HG03196 (cell line): ENCODE data around the gene AFG1L.
"Not testable (repeated sequence)": the region's sequence is repeated elsewhere in the genome, so short reads cannot be mapped to it uniquely, and the experiment has no call there.

Source experiments
- ATAC-seq: cut with Tn5 transposase; IDR thresholded peaks from one replicate; pipeline ENCODE4 v1.9.1; 2021; ENCODE audit not compliant: unreplicated experiment

AFG1L gene

DNA sequence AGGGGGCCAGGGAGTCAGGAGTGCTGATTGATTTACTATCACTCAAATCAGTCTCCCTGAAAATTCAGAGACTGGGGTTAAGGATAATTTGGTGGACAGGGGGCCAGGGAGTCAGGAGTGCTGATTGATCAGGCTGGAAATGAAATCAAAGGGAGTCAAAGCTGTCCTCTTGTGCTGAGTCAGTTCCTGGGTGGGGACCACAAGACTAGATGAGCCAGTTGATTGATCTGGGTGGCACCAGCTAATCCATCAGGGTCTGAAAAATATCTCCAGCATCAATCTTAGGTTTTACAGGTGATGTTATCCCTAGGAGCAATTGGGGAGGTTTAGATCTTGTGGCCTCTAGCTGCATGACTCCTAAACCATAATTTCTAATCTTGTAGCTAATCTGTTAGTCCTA, 6.1 kb upstream of the AFG1L start:
- ATAC-seq: no peak

DNA sequence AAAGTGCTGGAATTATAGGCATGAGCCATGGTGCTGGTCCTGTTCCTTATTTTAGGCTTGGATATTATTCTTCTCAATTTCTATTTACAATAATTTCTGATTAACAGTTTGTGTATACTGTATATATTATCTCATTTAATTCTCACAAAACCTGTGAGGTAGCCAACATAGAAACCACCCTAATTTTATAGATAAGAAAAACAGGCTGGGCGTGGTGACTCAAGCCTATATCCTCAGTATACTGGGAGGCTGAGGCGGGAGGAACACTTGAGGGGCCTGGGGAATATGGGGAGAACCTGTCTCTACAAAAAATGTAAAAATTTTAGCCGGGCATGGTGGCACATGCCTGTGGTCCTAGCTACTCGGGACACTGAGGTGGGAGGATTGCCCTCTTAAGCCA, 3.8 kb upstream of the AFG1L start:
- ATAC-seq: no peak

DNA sequence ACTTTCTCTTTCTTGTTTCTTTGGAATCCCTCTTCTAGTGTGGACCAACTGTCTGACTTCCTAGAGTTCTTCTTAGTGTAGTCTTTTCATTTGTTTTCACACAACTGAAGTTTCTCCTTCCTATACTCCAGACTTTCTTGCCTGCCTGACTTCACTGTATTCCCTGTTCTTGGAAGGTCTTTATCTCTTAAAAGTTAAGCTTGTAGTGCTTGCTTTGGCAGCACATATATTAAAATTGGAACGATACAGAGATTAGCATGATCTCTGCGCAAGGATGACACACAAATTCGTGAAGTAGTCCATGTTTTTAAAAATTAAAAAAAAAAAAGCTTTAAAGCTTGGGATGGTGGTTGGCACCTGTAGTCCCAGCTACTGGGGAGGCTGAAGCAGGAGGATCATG, 2.3 kb upstream of the AFG1L start:
- ATAC-seq: not testable (repeated sequence)

DNA sequence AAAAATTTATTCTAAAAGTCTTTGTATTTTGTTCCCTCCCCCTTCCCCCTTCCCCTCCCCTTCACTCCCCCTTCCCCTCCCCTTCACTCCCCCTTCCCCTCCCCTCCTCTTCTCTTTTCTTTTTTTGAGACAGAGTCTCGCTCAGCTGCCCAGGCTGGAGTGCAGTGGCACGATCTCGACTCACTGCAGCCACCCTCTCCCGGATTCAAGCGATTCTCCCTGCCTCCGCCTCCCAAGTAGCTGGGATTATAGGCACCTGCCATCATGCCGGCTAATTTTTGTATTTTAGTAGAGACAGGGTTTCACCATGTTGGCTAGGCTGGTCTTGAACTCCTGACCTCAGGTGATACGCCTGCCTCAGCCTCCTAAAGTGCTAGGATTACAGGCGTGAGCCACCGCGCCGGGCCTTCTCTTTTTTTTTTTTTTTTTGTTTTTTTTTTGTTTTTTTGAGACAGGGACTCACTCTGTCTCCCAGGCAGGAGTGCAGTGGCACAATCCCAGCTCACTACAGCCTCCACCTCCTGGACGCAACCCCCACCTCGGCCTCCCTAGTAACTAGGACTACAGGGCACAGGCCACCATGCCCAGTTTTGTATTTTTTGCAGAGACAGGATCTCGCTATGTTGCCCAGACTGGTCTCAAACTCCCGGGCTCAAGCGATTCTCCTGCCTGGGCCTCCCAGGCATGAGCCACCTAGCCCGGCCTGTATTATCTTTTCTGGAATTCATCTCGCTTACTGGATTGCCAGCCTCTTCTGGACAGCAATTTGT, 1.1 kb upstream of the AFG1L start:
- ATAC-seq: no peak

- peak; percentile 10 for ATAC-seq
These were observed 542 bp upstream of the AFG1L start for GRCh38 chr6:108294297-108294726.

DNA sequence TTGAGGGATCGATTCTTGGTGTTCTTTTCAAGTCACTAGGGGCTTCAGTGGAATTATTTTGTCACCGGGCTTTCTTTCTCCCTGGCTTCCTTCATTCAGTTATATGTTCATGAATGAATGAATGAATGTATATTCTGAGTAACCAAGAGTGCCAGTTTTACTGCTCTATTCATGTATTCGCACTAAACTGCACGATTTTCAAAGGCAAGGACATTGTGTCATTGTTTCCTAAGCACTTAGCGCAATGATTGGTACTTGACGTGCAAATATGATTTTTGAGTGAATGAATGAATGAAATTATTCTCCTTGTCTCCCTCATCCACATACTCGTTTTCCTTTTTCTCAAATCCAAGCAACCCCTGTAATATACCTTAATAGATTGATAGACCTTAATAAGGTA, 822 bp downstream of the AFG1L start:
- ATAC-seq: no peak

- no peak for ATAC-seq
These were observed 7.5 kb downstream of the AFG1L start for GRCh38 chr6:108302386-108302785.

DNA sequence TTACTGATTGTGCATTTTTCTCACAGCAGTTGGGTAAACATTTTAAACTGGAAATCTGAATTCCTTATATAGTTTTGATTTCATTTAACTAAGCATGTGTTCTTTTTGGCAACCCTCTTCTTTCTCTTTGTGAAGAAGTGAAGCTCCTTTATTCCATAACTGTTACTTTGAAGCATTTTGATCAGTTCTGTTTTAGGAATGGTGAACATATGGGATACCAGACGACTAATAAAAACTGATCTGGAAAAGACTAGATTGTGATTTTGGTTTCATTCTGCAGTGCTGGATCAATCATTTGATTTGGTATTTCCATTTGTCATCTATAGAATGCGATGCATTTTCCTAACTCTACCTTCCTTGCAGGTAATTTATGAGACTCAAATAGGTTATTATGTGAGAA, 9.8 kb downstream of the AFG1L start:
- no peak for ATAC-seq

GRCh38 chr6:108308641-108309040, 13.8 kb downstream of the AFG1L start:
- ATAC-seq: not testable (repeated sequence)

DNA sequence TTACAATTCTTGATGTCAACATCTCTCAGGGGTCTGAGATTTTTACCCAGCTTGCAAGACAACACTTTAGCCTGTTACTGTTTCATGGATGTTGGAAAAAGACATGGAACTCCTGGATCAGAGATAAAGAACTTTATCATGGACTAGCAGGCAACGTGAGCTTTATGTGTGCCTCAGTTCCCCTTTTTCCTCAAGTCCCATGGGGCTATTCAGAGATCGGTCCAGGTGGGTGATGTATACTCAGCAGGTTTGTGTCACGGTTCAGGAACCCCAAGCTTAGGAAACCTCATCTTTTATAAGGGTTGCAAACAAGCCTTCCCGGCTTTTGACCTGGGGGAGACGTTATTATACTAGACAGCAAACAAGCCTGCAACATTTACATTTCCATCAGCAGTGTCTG, 15.0 kb downstream of the AFG1L start:
- ATAC-seq: no peak

- no peak for ATAC-seq
These were observed 17.8 kb downstream of the AFG1L start for GRCh38 chr6:108312605-108313004.

- no peak for ATAC-seq
These were observed 26.4 kb downstream of the AFG1L start for GRCh38 chr6:108321253-108321747.

- no peak for ATAC-seq
These were observed 27.9 kb downstream of the AFG1L start for GRCh38 chr6:108322728-108323127.

- no peak for ATAC-seq
These were observed 29.0 kb downstream of the AFG1L start for GRCh38 chr6:108323710-108324466.

DNA sequence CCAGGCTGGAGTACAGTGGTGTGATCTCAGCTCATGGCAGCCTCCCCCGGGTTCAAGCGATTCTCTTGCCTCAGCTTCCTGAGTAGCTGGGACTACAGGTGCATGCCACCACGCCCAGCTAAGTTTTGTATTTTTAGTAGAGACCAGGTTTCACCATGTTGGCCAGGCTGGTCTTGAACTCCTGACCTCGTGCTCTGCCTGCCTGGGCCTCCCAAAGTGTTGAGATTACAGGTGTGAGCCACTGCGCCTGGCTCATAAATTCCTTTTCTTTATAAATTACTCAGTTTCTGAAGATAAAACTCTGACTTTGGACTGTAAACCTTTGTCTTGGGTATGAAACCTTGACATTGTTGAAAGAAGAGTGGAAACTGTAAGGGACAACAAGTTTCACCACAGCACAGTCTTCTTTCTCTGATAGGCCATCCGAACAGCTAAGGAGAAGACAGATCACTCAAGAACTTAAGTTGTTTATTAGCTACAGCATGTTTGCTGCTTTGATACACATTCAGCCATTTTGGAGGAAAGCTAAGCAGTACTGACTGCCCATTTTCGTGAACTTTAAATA, 35.4 kb downstream of the AFG1L start:
- not testable (repeated sequence) for ATAC-seq

DNA sequence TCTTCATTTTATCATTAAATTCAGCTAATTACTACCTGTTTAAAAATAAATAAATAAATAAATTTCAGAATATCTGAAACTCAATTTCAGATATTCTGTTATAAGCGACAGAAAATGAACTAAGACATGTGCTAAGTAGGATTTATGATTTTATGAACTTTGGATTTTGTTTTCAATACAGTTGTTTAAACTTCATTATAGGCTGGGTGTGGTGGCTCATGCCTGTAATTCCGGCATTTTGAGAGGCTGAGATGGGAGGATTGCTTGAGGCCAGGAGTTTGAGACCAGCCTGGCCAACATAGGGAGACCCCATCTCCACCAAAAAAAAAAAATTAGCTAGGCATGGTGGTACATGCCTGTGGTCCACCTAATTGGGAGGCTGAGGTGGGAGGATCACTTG, 36.0 kb downstream of the AFG1L start:
- ATAC-seq: no peak

GRCh38 chr6:108331982-108332381, 37.1 kb downstream of the AFG1L start:
- ATAC-seq: no peak

DNA sequence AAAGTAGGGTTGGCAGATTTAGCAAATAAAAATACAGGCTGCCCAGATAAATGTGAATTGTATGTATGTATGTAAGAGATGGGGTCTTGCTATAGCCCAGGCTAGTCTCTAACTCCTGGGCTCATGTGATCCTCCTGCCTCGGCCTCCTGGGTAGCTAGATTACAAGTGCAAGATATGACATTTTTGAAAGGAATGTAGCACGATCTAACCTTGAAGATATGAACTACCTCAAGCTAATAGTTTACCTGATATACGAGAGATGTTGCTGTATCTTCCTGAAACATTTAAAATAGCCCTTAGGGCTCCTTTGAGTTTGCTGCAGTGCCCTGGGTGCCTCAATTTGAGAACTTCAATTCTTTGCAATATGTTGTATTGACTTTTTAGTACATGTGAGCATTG, 42.1 kb downstream of the AFG1L start:
- ATAC-seq: no peak

DNA sequence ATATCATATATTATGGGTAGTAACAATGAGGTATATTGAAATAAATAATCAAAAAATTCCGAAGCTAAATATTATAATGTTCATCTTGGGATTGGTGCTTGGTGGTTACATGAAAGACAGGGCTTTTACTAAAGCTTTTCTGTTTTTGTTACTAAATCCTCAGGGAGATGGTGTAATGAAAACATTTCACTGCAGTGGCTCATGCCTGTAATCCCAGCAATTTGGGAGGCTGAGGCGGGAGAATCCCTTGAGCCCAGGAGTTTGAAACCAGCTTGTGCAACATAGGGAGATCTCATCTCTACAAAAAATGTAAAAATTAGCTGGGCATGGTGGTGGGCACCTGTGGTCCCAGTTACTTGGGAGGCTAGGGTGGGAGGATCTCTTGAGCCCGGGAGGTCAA, 42.9 kb downstream of the AFG1L start:
- no peak for ATAC-seq

GRCh38 chr6:108341372-108341771, 46.5 kb downstream of the AFG1L start:
- no peak for ATAC-seq

DNA sequence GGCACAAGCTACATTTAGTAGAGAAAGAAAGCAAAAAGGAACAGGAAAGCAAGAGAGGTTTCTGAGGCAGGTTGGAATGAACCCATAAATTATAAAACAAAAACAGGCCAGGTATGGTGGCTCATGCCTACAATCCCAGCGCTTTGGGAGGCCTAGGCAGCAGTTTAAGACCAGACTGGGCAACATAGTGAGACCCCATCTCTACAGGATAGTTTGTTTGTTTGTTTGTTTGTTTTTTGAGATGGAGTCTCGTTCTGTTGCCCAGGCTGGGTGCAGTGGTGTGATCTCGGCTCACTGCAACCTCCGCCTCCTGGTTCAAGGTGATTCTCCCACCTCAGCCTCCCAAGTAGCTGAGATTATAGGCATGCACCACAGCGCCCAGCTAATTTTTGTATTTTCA, 49.0 kb downstream of the AFG1L start:
- no peak for ATAC-seq
